ENCODE data around the gene VAMP4.
"Not testable (repeated sequence)": the region's sequence is repeated elsewhere in the genome, so short reads cannot be mapped to it uniquely, and the experiment has no call there.

VAMP4 gene

GRCh38 chr1:171711643-171712042 lies 30.2 kb downstream of the VAMP4 start:
- Histone ChIP-seq H3K27me3 (ENCODE audit: control insufficient read depth, insufficient read depth, low read length) (no peaks in the 10 kb centered on the region), H3K4me2 (ENCODE audit: low read length) (no peak overlapping the region), H3K79me2 (no peaks in the 10 kb centered on the region), H3K4me3 (ENCODE audit: low read depth, low read length) (no peak overlapping the region), H3K9ac (no peak overlapping the region), H3K27ac (no peak overlapping the region), H3K9me3 (ENCODE audit: control insufficient read depth, low read length) (no peaks in the 10 kb centered on the region), H3K36me3 (ENCODE audit: control insufficient read depth, insufficient read depth, low read length) (no peaks in the 10 kb centered on the region), H3K4me1 (no peaks in the 10 kb centered on the region), H2AFZ (no peak overlapping the region)
- TF ChIP-seq CTCF (IDR thresholded peaks at IDR 0.05): no peak

GRCh38 chr1:171707583-171707982 lies 34.3 kb downstream of the VAMP4 start:
- no peaks in the 10 kb centered on the region for H3K9me3 ChIP-seq (ENCODE audit: control insufficient read depth, low read length)
- no peak overlapping the region for H2AFZ ChIP-seq
- no peak overlapping the region for H3K4me2 ChIP-seq (ENCODE audit: low read length)
- H3K4me1 ChIP-seq: no peaks in the 10 kb centered on the region
- no peaks in the 10 kb centered on the region for H3K36me3 ChIP-seq (ENCODE audit: control insufficient read depth, insufficient read depth, low read length)
- H3K27ac ChIP-seq: no peak overlapping the region
- H3K4me3 ChIP-seq (ENCODE audit: low read depth, low read length): no peak overlapping the region
- no peak overlapping the region for H3K9ac ChIP-seq
- H3K79me2 ChIP-seq: no peaks in the 10 kb centered on the region
- H3K27me3 ChIP-seq (ENCODE audit: control insufficient read depth, insufficient read depth, low read length): no peaks in the 10 kb centered on the region
- TF ChIP-seq CTCF (IDR thresholded peaks at IDR 0.05): no peak

- H3K4me1 ChIP-seq: no peaks in the 10 kb centered on the region
- H3K27me3 ChIP-seq (ENCODE audit: control insufficient read depth, insufficient read depth, low read length): no peaks in the 10 kb centered on the region
- TF ChIP-seq CTCF (IDR thresholded peaks at IDR 0.05): no peak
- H3K4me2 ChIP-seq (ENCODE audit: low read length): no peak overlapping the region
- no peak overlapping the region for H3K27ac ChIP-seq
- H3K9me3 ChIP-seq (ENCODE audit: control insufficient read depth, low read length): no peaks in the 10 kb centered on the region
- H3K36me3 ChIP-seq (ENCODE audit: control insufficient read depth, insufficient read depth, low read length): no peaks in the 10 kb centered on the region
- H3K9ac ChIP-seq: no peak overlapping the region
- no peak overlapping the region for H2AFZ ChIP-seq
- no peaks in the 10 kb centered on the region for H3K79me2 ChIP-seq
- no peak overlapping the region for H3K4me3 ChIP-seq (ENCODE audit: low read depth, low read length)
Measured at GRCh38 chr1:171702598-171702997, 39.3 kb downstream of the VAMP4 start.

GRCh38 chr1:171699531-171699930 lies 42.3 kb downstream of the VAMP4 start:
- no peak overlapping the region for H3K27ac ChIP-seq
- no peaks in the 10 kb centered on the region for H3K27me3 ChIP-seq (ENCODE audit: control insufficient read depth, insufficient read depth, low read length)
- H3K4me3 ChIP-seq (ENCODE audit: low read depth, low read length): no peak overlapping the region
- no peaks in the 10 kb centered on the region for H3K36me3 ChIP-seq (ENCODE audit: control insufficient read depth, insufficient read depth, low read length)
- H3K9ac ChIP-seq: no peak overlapping the region
- H3K4me1 ChIP-seq: no peaks in the 10 kb centered on the region
- H2AFZ ChIP-seq: no peak overlapping the region
- no peak overlapping the region for H3K4me2 ChIP-seq (ENCODE audit: low read length)
- no peaks in the 10 kb centered on the region for H3K79me2 ChIP-seq
- H3K9me3 ChIP-seq (ENCODE audit: control insufficient read depth, low read length): no peaks in the 10 kb centered on the region
- no peak for TF ChIP-seq CTCF (IDR thresholded peaks at IDR 0.05)

- H3K27ac ChIP-seq; H2AFZ ChIP-seq; H3K9ac ChIP-seq; H3K4me1 ChIP-seq; H3K4me2 ChIP-seq (ENCODE audit: low read length); H3K79me2 ChIP-seq; H3K36me3 ChIP-seq (ENCODE audit: control insufficient read depth, insufficient read depth, low read length); H3K9me3 ChIP-seq (ENCODE audit: control insufficient read depth, low read length); H3K4me3 ChIP-seq (ENCODE audit: low read depth, low read length); H3K27me3 ChIP-seq (ENCODE audit: control insufficient read depth, insufficient read depth, low read length): not testable (repeated sequence)
Measured at GRCh38 chr1:171695772-171696171, 46.1 kb downstream of the VAMP4 start.

- H3K9ac ChIP-seq; H2AFZ ChIP-seq; H3K4me3 ChIP-seq (ENCODE audit: low read depth, low read length); H3K79me2 ChIP-seq; H3K36me3 ChIP-seq (ENCODE audit: control insufficient read depth, insufficient read depth, low read length); H3K9me3 ChIP-seq (ENCODE audit: control insufficient read depth, low read length); H3K27me3 ChIP-seq (ENCODE audit: control insufficient read depth, insufficient read depth, low read length); H3K27ac ChIP-seq; H3K4me1 ChIP-seq; H3K4me2 ChIP-seq (ENCODE audit: low read length): not testable (repeated sequence)
Measured at GRCh38 chr1:171693541-171693940, 48.3 kb downstream of the VAMP4 start.

All from parathyroid adenoma (tissue), 2 donors.